Brain microvascular endothelial cell (primary cell): ENCODE data around the gene MAML3.

ENCODE experiments used
- DNase-seq: peaks from one replicate; pipeline ENCODE4 v3.0.0-alpha.2; 2020
- H3K27ac ChIP-seq: fragments of 250-450 bp; sonication (Bioruptor Pico); 2 replicates; pipeline ENCODE4 v1.5.1; 2020; ENCODE audit warnings: mild to moderate bottlenecking, moderate library complexity
- H3K27me3 ChIP-seq: fragments of 250-450 bp; sonication (Bioruptor Pico); replicated peaks from 2 replicates; pipeline ENCODE4 v1.5.1; 2020; ENCODE audit warnings: mild to moderate bottlenecking
- H3K36me3 ChIP-seq: fragments of 250-450 bp; sonication (Bioruptor Pico); replicated peaks from 2 replicates; pipeline ENCODE4 v1.5.1; 2020; ENCODE audit warnings: mild to moderate bottlenecking
- H3K4me3 ChIP-seq: 2 replicates; pipeline ENCODE4 v1.5.1; 2011; ENCODE audit warnings: low read depth, mild to moderate bottlenecking, control low read depth, low read length, moderate library complexity
- in situ Hi-C: cut with HindIII; loops from 2 replicates; pipeline ENCODE4 v1.10.0; 2017; ENCODE audit warnings: low sequenced_read_pairs, low pct_ligation_motif_present
- TF ChIP-seq, protein P1 (sequence below): IDR thresholded peaks from 2 replicates; pipeline ENCODE4 v1.5.1; 2011; ENCODE audit warnings: low read depth, mild to moderate bottlenecking, moderate library complexity, low read length, control low read depth, inconsistent platforms; ENCODE audit errors: missing control alignments

Gene MAML3

DNA sequence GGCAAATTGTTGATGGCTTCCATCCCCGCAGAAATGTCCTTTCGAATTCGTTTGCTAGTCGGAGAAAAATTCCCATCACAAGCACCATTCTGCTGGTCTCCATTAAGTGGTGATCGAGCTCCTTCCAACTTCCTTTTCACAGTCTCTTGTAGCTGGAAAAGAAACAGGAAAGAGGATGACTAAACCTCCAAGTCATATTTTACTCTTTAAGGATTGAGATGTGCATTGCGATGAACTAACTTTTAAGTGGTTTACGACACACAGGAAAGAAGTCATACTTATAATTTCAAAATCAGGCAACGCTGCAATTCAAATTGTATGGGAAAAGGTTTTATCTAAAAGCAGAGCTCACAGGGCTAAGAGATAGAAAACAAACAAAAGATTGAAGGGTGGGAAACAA is 263.2 kb downstream of the MAML3 start:
- in situ Hi-C loops, result no loop called here

DNA sequence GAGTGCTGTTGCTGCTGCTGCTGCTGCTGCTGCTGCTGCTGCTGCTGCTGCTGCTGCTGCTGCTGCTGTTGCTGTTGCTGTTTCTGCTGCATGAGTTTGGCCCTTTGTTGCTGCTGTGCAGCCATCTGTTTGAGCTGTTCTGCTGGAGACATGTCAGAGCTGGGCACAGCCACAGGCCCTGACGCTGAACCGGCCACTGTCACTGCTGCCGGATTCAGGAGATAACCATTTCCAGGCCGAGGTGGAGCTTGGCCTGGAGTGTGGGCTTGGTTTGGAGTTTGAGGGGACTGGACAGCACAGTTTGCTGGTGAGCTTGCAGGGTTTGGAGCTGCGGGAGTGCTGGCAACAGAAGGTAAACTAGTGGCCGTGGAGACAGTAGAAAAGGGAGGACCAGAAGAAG is 264.1 kb downstream of the MAML3 start:
- Histone ChIP-seq H3K4me3 (no peak overlapping the region), H3K27me3 (no peaks in the 10 kb centered on the region), H3K27ac (no peak overlapping the region), H3K36me3 (no peaks in the 10 kb centered on the region)
- in situ Hi-C loops, result no loop called here
- TF ChIP-seq, protein P1, sequence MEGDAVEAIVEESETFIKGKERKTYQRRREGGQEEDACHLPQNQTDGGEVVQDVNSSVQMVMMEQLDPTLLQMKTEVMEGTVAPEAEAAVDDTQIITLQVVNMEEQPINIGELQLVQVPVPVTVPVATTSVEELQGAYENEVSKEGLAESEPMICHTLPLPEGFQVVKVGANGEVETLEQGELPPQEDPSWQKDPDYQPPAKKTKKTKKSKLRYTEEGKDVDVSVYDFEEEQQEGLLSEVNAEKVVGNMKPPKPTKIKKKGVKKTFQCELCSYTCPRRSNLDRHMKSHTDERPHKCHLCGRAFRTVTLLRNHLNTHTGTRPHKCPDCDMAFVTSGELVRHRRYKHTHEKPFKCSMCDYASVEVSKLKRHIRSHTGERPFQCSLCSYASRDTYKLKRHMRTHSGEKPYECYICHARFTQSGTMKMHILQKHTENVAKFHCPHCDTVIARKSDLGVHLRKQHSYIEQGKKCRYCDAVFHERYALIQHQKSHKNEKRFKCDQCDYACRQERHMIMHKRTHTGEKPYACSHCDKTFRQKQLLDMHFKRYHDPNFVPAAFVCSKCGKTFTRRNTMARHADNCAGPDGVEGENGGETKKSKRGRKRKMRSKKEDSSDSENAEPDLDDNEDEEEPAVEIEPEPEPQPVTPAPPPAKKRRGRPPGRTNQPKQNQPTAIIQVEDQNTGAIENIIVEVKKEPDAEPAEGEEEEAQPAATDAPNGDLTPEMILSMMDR, result no peak
- no peak for DNase-seq

More for the DNA sequence above, 263.2 kb downstream of the MAML3 start:
- Histone ChIP-seq H3K36me3 (no peaks in the 10 kb centered on the region), H3K4me3 (no peak overlapping the region), H3K27me3 (no peaks in the 10 kb centered on the region), H3K27ac (no peak overlapping the region)
- TF ChIP-seq, protein P1, result peak; percentile 43
- DNase-seq, result no peak

DNA sequence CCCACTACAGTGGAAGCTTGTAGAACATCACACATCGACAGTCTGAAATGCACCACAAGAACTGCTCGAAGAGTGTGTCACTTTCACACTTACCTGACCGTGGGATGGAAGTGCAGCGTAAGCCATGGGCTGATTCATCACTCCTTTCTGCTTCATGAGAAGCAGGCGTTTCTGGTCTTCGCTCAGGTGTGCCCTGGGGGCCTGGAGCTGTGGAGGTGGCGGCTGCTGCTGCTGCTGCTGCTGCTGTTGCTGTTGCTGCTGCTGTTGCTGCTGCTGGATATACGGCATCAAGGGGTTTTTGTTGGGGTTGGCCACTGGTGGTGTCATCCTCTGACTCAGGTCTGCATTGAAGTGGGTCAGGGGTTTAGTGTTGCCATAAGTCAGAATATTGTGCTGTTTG is 264.7 kb downstream of the MAML3 start:
- H3K27ac ChIP-seq, result no peak overlapping the region
- no peaks in the 10 kb centered on the region for H3K36me3 ChIP-seq
- TF ChIP-seq, protein P1, result no peak
- in situ Hi-C loops, result no loop called here
- H3K4me3 ChIP-seq, result no peak overlapping the region
- no peak for DNase-seq
- no peaks in the 10 kb centered on the region for H3K27me3 ChIP-seq

DNA sequence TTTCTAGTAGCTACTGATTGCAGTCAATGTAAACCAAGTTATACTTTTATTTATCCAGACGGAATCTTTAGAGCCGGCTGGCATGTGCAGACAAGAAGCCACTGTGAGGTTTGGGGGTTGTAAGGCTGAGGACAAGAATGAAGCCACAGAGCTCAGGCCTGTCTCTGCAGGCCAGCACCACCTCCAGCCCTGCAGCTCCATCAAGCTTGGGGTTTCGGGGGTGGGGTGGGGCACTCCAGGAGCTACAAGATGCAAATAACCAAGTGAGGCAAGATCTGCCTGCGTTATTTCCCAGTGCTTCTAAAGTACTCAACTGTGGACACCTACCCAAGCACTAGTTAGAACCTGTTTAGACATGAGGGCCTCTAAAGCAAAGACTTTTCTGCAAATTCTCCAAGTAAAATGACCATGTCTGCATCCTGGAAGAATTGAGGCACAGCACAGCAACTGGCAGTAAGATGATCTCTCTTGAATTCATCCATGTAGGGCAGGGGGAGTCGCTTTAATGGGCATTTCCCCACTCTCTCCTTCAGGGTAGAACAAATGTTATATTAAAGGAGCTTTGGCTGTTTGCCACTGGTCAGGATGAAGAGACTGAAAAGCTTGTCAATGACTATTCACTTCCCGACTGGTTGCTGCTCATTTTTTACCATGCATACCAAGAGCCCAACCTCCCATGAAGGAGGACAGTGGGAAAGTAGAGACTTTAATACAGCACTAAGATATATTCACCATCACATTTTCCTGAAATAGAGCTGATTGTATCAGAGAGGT is 265.8 kb downstream of the MAML3 start:
- TF ChIP-seq, protein P1, result no peak
- no peaks in the 10 kb centered on the region for H3K36me3 ChIP-seq
- no peak for DNase-seq
- no peak overlapping the region for H3K27ac ChIP-seq
- H3K4me3 ChIP-seq, result no peak overlapping the region
- no peaks in the 10 kb centered on the region for H3K27me3 ChIP-seq
- in situ Hi-C loops, result no loop called here

DNA sequence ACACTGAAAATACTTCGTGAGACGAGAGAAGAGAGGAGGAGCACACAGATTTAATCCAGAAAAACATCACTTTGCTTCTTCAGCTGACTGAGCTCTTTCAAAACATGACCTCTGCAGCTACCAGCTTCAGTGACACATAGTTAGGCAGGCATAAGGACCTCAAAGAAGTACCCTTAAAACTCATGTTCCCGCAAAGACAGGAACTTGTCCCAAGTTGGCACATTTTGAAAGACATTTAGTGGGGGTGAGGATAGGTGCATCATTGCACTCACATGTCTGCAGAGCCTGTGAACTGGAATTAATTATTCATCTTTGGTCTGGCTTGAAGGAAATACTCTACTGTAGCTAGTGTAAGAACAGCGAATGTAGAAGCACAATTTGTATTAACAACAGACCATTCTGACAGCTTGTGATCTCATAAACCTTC is 266.6 kb downstream of the MAML3 start:
- Histone ChIP-seq H3K27ac (no peak overlapping the region), H3K36me3 (no peaks in the 10 kb centered on the region), H3K27me3 (no peaks in the 10 kb centered on the region), H3K4me3 (peak overlapping the region; percentile 36)
- in situ Hi-C loops, result no loop called here
- TF ChIP-seq, protein P1, result no peak
- no peak for DNase-seq

DNA sequence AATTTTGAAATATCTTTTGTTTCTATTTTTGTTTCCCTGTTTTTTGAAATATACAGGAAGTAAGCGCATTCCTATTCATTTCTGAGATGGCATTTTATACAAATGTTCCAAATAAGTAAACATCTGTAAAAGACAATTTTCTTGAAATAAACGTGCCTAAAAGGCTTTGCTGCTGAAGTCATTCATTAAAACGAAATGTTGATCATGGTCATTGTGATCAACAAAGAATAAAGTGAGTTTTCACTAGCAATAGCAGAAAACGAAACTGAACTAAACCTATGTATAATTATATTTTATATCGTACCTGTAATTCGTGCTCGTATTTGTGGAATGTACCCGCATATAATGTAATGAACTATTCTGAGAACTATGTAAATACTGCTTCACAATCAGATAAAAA is 267.2 kb downstream of the MAML3 start:
- Histone ChIP-seq H3K27ac (no peak overlapping the region), H3K36me3 (no peaks in the 10 kb centered on the region), H3K4me3 (peak overlapping the region; percentile 36), H3K27me3 (no peaks in the 10 kb centered on the region)
- no peak for DNase-seq
- TF ChIP-seq, protein P1, result no peak
- in situ Hi-C loops, result no loop called here
